PC-3 (cell line): ENCODE data around the gene VAT1.
"Not testable (repeated sequence)": the region's sequence is repeated elsewhere in the genome, so short reads cannot be mapped to it uniquely, and the experiment has no call there.

ENCODE experiments used
- EZH2 ChIP-seq: fragments of 300-600 bp; sonication (generic); IDR thresholded peaks from one replicate; pipeline ENCODE4 v1.6.1; 2017; ENCODE audit warnings: antibody characterized with exemption, mild to moderate bottlenecking, low read length; ENCODE audit not compliant: unreplicated experiment
- TF ChIP-seq, protein P1 (sequence below): fragments of 300-600 bp; sonication (generic); conservative IDR thresholded peaks from 2 replicates; pipeline ENCODE4 v1.5.1; 2017; ENCODE audit warnings: antibody characterized with exemption, low read depth, mild to moderate bottlenecking, low read length

DNA sequence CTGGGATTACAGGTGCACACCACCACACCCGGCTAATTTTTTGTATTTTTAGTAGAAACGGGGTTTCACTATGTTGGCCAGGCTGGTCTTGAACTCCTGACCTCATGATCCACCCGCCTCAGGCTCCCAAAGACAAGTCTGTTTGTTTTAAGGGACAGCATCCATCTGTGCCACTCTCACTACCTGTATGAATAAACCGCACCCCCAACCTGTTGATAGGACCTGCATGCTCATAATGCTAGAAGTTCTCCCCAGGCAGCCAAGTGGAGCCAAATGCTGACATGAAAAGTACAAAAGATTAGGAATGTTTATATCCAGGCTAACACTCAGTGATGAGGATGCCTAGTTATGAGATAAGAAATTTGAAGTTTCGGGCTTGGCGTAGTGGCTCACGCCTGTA, 30.8 kb upstream of the VAT1 start:
- TF ChIP-seq, protein P1, sequence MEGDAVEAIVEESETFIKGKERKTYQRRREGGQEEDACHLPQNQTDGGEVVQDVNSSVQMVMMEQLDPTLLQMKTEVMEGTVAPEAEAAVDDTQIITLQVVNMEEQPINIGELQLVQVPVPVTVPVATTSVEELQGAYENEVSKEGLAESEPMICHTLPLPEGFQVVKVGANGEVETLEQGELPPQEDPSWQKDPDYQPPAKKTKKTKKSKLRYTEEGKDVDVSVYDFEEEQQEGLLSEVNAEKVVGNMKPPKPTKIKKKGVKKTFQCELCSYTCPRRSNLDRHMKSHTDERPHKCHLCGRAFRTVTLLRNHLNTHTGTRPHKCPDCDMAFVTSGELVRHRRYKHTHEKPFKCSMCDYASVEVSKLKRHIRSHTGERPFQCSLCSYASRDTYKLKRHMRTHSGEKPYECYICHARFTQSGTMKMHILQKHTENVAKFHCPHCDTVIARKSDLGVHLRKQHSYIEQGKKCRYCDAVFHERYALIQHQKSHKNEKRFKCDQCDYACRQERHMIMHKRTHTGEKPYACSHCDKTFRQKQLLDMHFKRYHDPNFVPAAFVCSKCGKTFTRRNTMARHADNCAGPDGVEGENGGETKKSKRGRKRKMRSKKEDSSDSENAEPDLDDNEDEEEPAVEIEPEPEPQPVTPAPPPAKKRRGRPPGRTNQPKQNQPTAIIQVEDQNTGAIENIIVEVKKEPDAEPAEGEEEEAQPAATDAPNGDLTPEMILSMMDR, result not testable (repeated sequence)
- TF ChIP-seq EZH2, result not testable (repeated sequence)
